Measurements from ENCODE around the gene TNRC6C. TPM values are rescaled to one million over a fixed set of nuclear protein-coding genes. Genes with fewer than 3 reads are reported as not detected.

The TNRC6C gene
- total RNA-seq, 1 donor from 2014 or later = 64.7 TPM

- Mint-ChIP-seq H3K9me3 (ENCODE audit: unreplicated experiment) (no peaks in the 10 kb centered on the region), H3K27me3 (ENCODE audit: unreplicated experiment) (peaks cover 10% of the 10 kb centered on the region), H3K27ac (ENCODE audit: unreplicated experiment) (no peak overlapping the region), H3K4me3 (ENCODE audit: unreplicated experiment) (no peak overlapping the region), H3K4me1 (ENCODE audit: low read depth, unreplicated experiment) (peaks cover under 1% of the 10 kb centered on the region), H3K36me3 (ENCODE audit: unreplicated experiment) (no peaks in the 10 kb centered on the region)
- no peak for DNase-seq
- TF ChIP-seq, protein P1, sequence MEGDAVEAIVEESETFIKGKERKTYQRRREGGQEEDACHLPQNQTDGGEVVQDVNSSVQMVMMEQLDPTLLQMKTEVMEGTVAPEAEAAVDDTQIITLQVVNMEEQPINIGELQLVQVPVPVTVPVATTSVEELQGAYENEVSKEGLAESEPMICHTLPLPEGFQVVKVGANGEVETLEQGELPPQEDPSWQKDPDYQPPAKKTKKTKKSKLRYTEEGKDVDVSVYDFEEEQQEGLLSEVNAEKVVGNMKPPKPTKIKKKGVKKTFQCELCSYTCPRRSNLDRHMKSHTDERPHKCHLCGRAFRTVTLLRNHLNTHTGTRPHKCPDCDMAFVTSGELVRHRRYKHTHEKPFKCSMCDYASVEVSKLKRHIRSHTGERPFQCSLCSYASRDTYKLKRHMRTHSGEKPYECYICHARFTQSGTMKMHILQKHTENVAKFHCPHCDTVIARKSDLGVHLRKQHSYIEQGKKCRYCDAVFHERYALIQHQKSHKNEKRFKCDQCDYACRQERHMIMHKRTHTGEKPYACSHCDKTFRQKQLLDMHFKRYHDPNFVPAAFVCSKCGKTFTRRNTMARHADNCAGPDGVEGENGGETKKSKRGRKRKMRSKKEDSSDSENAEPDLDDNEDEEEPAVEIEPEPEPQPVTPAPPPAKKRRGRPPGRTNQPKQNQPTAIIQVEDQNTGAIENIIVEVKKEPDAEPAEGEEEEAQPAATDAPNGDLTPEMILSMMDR (IDR thresholded peaks at IDR 0.05; ENCODE audit: partially characterized antibody, unreplicated experiment) = no peak
Observed at GRCh38 chr17:78143214-78144146, 185.0 kb downstream of the TNRC6C start.

- no peak for DNase-seq
- H3K27ac Mint-ChIP-seq (ENCODE audit: unreplicated experiment) = no peak overlapping the region
Observed at GRCh38 chr17:78144147-78144719, 185.7 kb downstream of the TNRC6C start.

GRCh38 chr17:78144736-78145641 lies 186.5 kb downstream of the TNRC6C start:
- H3K27me3 Mint-ChIP-seq (ENCODE audit: unreplicated experiment) = peaks cover 9% of the 10 kb centered on the region
- peaks cover 3% of the 10 kb centered on the region for H3K4me1 Mint-ChIP-seq (ENCODE audit: low read depth, unreplicated experiment)
- peaks cover 2% of the 10 kb centered on the region for H3K9me3 Mint-ChIP-seq (ENCODE audit: unreplicated experiment)
- H3K4me3 Mint-ChIP-seq (ENCODE audit: unreplicated experiment) = no peak overlapping the region
- no peak for DNase-seq
- H3K36me3 Mint-ChIP-seq (ENCODE audit: unreplicated experiment) = no peaks in the 10 kb centered on the region
- TF ChIP-seq, protein P1 (IDR thresholded peaks at IDR 0.05; ENCODE audit: partially characterized antibody, unreplicated experiment) = no peak
- H3K27ac Mint-ChIP-seq (ENCODE audit: unreplicated experiment) = no peak overlapping the region

More at GRCh38 chr17:78144147-78144719, 185.7 kb downstream of the TNRC6C start:
- no peaks in the 10 kb centered on the region for H3K9me3 Mint-ChIP-seq (ENCODE audit: unreplicated experiment)
- no peaks in the 10 kb centered on the region for H3K36me3 Mint-ChIP-seq (ENCODE audit: unreplicated experiment)
- H3K27me3 Mint-ChIP-seq (ENCODE audit: unreplicated experiment) = peaks cover 10% of the 10 kb centered on the region
- peaks cover 3% of the 10 kb centered on the region for H3K4me1 Mint-ChIP-seq (ENCODE audit: low read depth, unreplicated experiment)
- TF ChIP-seq, protein P1 (IDR thresholded peaks at IDR 0.05; ENCODE audit: partially characterized antibody, unreplicated experiment) = no peak
- no peak overlapping the region for H3K4me3 Mint-ChIP-seq (ENCODE audit: unreplicated experiment)

DNA sequence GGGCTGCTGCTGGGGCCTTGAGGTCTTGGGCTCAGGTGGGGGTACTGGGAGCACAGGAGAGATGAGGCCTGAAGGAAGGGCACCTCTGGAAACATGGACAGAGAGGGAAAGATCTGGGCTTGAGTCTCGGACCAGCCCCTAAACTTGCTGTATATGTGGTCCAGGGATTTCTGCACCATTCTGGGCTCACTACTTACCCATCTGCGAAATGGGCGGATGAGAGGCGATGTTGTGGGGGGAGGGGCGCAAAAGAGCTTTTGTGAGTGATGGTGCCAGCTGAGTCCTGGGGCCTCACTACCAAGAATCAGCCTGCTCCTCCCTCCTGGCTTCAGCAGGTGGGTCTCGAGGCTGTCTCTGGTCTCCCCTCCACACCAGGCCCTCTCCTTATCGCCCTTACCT lies 188.0 kb downstream of the TNRC6C start:
- no peak for DNase-seq

More for the DNA sequence above, 188.0 kb downstream of the TNRC6C start:
- peaks cover 6% of the 10 kb centered on the region for H3K27me3 Mint-ChIP-seq (ENCODE audit: unreplicated experiment)
- H3K27ac Mint-ChIP-seq (ENCODE audit: unreplicated experiment) = no peak overlapping the region
- TF ChIP-seq, protein P1 (IDR thresholded peaks at IDR 0.05; ENCODE audit: partially characterized antibody, unreplicated experiment) = no peak
- H3K4me3 Mint-ChIP-seq (ENCODE audit: unreplicated experiment) = no peak overlapping the region
- H3K9me3 Mint-ChIP-seq (ENCODE audit: unreplicated experiment) = peaks cover 2% of the 10 kb centered on the region
- no peaks in the 10 kb centered on the region for H3K36me3 Mint-ChIP-seq (ENCODE audit: unreplicated experiment)
- peaks cover 3% of the 10 kb centered on the region for H3K4me1 Mint-ChIP-seq (ENCODE audit: low read depth, unreplicated experiment)
